GM19372 (cell line): ENCODE results near the gene TSC22D4.
"Not testable (repeated sequence)": the region's sequence is repeated elsewhere in the genome, so short reads cannot be mapped to it uniquely, and the experiment has no call there.

Source experiments
- ATAC-seq: cut with Tn5 transposase; IDR thresholded peaks from one replicate; pipeline ENCODE4 v1.9.1; 2021; ENCODE audit warnings: mild to moderate bottlenecking, low read depth, moderate library complexity; ENCODE audit not compliant: unreplicated experiment

Gene TSC22D4

DNA sequence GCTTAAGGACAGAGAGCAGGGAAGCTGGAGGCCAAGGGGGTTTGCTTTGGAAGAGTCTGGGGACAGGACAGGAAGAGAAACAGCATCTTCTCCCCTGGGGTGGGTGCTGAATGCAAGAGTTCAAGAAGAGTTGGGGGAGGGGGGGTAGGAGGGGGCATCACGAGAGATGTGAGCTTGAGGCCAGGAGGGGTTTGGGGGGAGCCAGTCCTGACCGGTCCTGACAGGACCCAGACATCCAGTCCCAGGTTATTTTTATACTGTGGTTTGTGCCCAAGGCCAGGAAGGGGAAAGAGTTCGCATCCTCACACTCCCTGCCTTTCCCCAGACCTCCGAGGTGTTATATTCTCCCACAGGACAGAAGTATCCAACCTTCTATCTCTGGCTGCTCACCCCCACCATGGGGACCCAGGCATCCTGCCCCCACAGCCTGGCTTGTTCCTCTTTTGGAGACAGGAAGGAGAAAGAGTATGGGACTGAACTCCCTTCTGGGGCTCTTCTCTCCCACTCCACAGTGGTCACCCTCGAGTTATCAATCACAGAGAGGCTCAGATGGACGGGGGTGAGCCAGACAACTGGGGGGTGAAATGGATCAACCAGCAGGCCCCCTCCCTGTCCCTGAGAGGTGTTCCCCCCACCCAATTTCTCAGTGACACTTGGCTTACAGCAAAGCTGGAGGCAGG lies 2.8 kb downstream of the TSC22D4 start:
- ATAC-seq, result no peak

DNA sequence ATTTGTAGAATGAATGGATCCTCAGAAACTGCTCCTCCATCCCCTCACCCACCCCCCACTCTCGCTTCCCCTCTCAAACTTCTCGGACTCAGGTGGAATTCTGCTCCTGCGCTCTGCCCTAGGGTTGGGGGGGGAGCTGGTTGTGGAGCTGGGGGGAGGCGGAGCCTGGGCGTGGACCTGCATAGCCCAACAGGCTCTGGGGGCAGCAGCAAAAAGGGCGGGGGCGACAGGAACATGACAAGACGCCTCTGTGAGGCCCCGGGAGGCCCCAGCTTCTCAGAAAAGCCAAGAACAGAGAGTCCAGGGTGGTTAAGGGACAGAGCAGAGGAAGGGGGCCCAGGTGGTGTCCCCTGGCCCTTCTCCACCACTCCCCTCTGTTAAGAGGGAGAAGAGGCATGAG lies 3.5 kb downstream of the TSC22D4 start:
- no peak for ATAC-seq

DNA sequence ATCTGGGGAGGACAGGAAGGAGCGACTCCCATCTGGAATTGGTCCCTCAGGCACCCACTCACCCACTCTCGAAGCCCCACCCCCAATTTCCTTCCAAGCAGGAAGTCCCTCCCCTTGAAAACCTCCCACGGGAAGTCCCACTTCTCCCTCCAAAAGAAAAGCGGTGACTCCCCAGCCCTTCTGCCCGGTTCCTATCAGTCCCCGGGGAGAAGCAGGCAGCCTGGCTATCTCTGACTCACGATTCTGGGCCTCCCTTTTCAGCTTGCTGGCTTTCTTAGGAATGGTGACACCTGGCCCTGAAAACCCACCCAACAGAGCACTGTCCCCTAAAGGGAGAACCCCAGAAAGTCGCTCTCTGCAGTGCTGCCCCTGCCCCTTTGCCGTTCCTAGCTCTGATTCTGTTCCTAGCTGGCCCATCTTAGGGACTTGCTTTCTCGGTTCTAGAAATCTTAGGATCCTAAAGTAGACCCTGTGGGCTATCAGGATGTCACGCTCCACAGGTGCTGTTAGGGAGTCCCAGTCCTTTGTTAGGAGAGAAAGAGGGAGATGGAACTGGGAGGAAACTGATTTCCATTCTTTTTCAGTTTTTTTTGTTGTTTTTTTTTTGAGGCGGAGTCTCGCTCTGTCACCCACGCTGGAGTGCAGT lies 6.0 kb downstream of the TSC22D4 start:
- ATAC-seq, result no peak

DNA sequence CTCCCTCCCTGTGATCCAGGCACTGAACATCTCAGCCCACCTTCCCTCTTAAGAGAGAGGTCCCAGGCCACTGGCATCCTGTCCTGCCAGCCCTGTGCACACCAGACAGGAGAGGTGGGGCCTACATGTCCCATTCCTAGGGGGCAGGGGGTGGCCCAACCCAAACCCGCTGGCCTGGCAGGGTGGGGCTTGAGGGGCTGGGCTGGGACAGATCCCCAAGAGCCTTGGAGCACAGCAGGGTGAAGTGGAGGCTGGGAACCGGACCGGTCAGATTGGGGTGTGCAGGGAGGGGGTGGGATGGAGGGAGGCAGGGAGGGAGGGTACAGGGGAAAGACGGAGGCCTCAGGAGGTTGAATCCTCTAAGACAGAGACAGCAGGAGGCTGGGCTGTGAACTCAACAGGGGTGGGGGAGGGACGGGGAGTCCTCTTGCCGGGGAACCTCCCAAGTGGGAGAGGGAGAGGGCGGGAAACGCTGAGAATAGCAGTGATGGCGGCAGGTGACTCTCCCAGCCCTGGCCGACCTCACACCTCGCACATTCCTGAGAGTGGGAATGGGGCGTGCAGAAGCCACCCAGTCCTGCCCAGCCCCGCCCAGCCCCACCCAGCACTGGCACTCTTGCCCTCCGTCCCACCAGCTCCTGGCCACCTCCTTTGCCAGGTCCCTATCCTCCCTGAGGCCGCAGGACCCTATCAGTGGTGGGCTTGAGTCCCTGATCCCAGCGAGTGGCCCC lies 6.7 kb downstream of the TSC22D4 start:
- ATAC-seq, result no peak

DNA sequence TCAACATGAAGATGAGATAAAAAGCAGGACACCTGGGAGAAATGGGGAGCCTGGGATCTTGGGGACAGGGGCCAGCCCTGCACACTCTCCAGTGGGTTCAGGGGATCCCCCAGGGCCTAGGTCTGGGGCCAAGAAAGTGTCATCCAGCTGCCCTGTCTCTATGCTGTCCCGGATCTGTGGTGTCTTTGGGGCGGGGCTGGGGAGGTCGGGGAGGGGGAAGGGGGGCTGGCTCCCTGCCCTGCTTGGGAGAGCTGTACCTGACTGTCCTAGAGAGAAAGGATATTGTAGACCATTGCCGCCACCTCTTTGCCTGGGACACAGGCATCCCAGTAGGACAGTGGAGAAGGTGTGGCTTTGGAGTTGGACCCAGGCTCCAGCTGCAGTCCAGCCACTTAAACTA lies 8.0 kb downstream of the TSC22D4 start:
- ATAC-seq, result no peak

DNA sequence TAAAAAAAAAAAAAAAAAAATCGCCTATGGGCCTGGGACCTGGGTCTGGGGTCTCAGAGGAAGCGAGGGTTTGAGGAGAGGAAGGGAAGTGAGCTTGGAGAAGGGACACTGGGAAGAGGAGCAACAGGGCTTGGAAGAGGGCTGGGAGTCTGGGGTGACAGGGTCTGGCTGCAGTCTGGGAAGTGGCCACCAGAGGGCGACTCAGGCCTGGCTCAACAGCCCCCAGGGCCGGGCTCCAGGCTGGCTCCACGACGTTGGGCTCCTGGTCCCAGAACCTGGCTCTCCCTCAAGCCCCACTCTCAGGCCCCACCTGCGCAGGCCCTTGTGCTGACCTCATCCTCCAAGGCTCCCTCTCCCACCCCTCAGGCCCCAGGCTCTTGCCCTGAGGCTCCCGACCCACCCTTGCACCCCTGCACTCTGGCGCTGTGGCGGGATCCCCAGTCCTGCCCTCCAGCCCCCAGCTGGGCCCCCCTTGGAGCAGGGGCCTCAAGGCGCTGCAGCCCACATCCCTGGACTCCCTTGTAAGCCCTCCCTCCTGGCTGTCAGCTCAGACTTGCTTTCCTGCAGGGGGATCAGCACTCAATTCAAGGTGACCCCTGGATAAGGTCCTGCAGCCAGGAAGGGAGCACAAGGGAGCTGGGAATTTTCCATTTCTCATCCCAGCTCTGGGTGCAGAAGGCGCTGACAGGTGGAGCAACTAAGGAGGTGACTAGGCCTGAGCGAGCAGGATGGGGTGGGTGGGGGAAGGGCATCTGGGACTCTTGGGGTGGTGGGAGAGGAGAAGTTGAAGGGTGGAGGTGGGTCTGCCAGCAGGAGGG lies 9.6 kb downstream of the TSC22D4 start:
- ATAC-seq, result no peak

DNA sequence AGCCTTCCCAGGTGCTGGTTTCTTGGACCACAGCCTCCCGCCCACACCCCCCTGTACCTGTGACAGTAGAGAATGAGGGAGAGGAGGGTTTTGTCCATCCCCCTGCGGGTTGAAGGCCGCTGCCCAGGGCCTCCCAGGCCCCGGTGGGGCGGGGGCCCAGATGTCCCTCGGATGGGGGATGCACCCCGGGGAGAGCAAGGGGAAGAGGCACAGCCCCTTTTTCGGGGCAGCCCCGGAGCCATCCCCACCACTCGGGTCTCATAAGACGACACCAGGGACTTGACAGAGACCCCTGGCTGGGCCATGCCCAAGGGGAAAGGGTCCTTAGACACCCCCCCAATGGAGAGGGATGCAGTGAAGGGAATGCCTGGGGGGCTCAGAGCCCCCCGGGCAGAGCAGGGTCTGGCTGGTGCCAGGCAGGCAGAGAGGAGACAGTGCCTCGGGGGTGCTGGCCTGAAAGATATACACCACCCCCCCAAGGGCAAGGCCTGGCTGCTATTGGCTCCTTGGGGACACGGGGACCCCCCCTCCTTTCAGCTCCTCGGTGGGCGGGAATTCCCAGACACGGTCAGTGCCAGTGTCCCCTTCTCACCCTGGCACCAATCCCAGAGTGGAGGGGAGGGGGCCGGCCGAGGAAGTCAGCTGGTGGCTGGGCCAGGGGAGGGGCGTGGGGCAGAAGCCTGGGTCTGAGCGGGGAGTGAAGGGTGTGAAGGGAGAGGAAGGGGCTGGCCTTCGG lies 11.2 kb downstream of the TSC22D4 start:
- ATAC-seq, result no peak

DNA sequence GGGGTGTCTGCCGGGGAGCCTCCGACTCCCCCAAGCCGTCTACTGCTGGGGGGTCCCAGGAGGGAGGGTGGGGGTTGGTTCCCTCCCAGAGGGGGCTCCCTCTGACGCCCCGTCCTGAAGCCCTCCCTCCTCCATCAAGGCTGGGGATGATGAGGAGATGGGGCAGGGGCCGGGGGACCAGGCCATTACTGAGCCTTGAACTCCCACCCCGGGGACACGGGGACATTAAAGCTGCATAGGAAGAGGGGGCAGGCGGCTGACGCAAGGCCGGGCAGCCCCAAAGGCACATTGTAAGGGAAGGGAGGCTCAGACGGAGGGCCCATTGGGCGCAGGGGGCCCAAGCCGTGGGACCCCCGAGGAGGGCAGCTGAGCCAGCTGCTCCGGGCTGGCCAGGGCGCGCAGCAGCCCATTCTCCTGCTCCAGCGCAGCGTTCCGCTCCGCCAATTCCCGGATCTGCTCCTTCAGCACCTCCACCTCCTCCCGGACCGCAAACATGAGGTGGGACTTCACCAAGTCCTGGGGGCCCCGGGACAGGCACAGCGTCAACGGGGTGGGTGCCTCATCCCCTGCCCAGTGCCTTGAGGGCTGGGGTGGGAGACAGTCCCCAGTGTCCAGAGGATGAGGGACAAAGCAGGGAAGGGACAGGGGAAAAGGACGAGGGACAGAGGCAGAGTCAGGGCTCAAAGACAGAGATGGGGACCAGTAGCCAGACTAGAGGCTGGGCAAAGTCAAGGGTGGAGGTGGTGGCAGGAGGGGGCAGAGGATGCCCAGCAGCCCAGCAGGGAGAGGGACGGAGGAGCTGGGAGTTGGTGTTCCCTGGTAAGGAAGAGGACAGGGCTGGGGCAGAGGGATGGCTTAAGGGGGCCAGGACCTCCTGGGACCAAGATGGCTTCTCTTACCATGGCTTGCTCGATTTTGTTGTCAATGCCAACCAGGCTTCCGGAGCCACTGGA lies 12.1 kb downstream of the TSC22D4 start:
- no peak for ATAC-seq

DNA sequence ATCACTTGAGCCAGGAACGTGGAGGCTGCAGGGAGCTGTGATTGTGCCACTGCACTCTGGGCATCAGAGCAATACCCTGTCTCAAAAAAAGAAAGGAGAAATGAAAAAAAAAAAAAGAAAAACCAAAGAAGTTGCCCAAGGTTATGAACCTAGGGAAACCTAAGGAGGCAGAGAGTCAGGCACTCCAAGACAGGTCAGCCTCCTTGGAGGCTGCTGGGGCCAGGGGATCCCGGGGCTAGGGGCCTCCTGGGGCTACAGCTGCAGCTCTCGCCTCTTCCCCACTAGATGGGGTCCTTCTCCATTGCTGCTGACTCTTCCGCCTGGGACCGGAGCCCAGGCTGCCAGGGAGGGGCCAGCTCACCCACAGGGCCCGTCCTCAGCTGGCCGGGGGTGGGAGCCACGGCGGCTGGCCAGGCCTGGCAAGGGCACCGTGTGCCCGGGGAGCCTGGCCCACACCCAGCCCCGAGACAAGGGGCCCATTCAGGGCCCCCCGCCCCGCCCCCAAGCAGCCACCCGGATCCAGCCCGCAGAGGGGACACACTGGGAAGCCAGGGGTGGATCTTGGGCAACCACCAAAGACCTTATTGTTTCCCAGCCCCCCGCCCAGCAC lies 13.2 kb downstream of the TSC22D4 start:
- ATAC-seq, result no peak

DNA sequence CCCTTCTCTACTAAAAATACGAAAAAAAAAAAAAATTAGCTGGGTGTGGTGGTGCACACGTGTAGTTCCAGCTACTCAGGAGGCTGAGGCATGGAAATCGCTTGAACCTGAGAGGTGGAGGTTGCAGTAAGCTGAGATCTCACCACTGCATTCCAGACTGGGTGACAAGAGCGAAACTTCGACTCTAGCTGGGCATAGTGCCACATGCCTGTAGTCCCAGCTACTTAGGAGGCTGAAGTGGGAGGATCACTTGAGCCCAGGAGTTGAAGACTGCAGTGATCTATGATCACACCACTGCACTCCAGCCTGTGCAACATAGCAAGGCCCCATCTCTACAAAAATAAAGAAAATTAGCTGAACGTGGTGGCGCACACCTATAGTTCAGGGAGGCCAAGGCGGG lies 13.7 kb downstream of the TSC22D4 start:
- ATAC-seq, result no peak

DNA sequence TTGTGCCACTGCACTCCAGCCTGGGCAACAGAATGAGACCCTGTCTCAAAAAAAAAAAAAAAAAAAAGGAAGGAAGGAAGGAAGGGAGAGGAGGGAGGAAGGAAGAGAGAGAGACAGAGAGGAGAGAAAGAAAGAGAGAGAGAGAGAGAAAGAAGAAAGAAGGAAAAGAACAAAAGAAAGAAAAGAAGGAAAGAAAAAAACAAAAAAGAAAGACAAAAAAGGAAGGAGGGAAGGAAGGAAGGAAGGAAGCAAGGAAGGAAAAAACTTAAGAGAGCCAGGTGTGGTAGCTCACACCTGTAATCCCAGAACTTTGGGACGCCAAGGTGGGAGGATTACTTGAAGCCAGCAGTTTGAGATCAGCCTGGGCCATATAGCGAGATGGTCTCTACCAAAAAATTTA lies 14.2 kb downstream of the TSC22D4 start:
- no peak for ATAC-seq

DNA sequence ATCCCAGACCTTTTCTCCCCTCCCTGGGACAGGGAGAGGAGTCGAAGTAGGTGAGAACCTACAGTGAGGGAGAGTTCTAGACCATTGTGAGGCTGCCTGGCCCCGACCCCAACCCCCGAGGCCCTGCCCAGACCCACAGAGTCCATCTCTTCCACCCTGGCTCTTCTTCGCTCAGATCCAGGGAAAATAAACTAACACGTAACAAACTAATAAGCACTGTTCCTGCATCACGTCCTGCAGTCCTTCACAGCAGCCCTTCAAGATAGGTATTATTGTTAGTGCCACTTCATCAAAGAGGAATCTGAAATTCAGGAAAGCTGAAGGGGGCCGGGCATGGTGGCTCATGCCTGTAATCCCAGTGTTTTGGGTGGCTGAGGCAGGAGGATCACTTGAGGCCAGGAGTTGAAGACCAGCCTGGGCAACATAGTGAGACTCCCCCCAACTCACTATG lies 14.8 kb downstream of the TSC22D4 start, which contains the start of gene SPACDR:
TSS of gene SPACDR (minus strand) at position 51 of the 451 bp plus-strand sequence. CDS start 235 bp downstream, outside the sequence.
- ATAC-seq, result no peak

DNA sequence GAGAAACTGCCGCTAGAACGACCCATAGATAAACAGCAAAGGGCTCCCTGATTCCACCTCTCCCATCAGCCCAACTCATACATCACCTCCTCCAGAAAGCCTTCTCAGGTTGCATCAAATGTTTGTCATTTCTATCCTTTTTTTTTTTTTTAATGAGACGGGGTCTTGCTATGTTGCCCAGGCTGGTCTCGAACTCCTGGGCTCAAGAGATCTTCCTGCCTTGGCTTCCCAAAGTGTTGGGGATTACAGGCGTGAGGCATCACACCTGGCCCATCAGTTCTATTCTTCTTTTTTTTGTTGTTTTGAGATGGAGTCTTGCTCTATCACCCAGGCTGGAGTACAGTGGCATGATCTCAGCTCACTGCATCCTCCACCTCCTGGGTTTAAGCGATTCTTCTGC lies 22.0 kb downstream of the TSC22D4 start:
- ATAC-seq, result no peak

DNA sequence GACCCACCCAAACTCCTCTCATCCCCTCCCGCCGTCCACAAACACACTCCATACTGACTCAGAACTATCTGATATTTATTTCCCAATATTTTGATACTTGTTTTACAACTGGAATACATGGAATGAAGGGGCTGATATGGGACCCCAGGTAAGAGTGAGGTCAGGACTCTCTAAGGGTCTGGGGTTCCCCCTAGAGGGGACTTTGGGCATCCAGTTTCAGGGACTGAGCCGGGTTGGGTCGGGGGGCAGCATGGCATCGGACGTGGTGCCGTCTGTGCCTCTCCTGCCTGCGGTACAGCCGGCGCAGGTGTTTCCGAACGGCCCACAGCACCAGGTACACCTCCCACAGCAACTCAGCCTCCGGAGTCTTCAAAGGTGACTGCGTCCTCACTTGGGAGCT lies 22.5 kb downstream of the TSC22D4 start:
- ATAC-seq, result no peak

DNA sequence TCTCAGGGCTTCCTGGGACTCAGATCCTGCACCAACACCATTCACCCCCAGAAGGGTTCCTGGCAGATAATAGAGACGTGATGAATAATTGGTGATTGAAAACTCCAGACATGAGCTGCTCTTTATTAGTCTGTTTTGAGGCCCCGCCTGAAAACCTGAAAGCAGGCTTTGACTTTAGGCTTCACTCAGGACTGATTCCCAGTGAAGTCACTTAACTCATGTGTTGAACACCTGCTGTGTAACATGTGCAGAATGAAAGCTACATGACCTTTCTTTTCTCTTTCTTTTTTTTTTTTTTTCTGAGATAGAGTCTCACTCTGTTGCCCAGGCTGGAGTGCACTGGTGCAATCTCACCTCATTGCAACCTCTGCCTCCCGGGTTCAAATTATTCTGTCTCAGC lies 23.8 kb downstream of the TSC22D4 start:
- no peak for ATAC-seq

DNA sequence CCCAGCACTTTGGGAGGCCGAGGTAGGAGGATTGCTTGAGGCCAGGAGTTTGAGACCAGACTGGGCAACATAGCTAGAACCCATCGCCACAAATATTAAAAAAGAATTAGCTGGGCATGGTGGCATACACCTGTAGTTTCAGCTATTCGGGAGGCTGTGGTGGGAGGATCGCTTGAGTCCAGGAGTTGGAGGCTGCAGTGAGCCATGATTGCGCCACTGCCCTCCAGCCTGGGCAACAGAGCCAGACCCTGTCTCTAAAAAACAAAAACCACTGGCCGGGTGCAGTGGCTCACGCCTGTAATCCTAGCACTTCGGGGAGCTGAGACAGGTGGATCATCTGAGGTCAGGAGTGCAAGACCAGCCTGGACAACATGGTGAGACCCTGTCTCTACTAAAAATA lies 25.2 kb downstream of the TSC22D4 start:
- not testable (repeated sequence) for ATAC-seq

DNA sequence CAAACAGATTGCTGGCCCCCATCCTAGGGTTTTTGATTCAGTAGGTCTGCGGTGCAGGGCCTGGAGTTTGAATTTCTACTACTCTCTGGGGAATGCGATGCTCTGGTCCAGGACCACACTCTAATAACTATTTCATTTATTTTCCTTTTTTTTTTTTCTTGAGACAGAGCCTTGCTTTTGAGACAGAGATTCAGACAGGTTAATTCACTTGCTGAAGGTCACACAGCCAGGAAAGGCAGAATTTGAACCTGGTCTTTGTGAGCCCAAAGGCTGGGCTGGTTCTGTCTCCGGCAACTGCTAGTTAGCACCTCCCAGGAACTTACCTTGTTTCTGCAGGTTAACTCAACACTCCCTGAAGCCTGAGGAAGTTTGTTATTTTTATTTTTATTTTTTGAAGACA lies 26.5 kb downstream of the TSC22D4 start:
- no peak for ATAC-seq

DNA sequence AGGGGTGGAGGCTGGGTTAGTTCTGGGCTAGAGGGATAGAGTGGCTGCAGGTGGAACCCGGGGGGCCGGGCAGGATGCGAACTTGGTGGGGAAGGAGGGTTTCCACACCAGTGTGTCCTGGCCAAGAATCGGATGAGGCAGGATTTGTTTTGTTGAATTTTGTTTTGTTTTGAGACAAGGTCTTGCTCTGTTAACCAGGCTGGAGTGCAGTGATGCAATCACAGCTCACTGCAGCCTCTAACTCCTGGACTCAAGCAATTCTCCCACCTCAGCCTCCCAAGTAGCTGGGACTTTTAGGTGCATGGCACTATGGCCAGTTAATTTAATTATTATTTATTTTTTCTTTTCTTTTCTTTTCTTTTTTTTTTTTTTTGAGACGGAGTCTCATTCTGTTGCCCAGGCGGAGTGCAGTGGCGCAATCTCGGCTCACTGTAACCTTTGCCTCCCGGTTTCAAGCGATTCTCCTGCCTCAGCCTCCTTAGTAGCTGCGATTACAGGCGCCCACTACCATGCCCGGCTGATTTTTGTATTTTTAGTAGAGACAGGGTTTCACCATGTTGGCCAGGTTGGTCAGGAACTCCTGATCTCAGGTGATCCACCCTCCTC lies 29.7 kb downstream of the TSC22D4 start:
- ATAC-seq, result no peak
